GM18858 (cell line): ENCODE results near the gene PDGFA.

Source experiments
- ATAC-seq: cut with Tn5 transposase; IDR thresholded peaks from one replicate; pipeline ENCODE4 v1.9.1; 2021; ENCODE audit not compliant: unreplicated experiment

PDGFA gene

DNA sequence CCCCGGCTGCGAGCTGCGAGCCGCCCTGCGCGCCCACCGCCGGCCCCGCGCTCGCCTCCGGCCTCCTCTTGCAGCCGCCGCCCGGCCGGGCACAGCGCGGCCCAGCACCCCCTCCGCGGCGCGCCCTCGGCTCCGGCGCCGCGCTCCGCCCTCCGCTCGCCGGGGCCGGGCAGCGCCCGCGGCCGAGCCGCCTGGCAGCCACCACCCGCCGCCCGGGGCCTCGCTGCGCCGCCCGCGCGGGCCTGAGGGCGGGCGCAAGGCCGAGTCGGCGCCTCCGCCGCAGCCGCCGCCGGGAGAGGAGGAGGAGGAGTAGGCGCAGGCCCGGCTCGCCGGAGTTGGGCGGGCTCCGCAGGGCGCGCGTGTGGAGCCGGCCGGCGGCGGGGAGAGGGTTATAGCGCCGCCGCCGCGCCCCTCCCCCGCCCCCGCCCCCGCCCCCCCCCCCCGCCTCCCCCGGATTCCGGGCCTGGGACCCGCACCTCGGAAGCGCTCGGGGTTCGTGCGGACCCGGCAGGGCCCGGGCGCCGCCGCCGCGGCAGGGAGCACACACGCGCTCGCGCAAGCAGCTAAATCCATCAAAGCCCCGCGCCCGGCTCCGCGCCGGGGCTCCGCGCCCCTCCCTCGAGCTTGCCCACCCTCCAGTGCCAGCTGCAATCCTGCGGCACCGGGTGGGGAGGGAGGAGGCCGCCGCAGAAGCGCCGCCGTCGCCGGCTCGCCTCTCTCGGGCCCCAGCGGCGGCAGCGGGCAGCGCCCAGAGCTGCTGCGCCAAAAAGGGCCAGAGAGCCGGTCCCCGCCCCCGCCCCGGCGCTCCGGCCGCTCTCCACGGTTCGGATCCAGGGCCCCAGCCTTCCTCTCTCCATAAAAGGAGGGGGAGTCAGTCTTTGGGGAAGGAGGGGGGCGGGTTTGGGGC, at the start of gene PDGFA:
PDGFA (minus strand) TSS at position 363 of the 907 bp plus-strand sequence. CDS start 845 bp downstream, outside the sequence.
- no peak for ATAC-seq

DNA sequence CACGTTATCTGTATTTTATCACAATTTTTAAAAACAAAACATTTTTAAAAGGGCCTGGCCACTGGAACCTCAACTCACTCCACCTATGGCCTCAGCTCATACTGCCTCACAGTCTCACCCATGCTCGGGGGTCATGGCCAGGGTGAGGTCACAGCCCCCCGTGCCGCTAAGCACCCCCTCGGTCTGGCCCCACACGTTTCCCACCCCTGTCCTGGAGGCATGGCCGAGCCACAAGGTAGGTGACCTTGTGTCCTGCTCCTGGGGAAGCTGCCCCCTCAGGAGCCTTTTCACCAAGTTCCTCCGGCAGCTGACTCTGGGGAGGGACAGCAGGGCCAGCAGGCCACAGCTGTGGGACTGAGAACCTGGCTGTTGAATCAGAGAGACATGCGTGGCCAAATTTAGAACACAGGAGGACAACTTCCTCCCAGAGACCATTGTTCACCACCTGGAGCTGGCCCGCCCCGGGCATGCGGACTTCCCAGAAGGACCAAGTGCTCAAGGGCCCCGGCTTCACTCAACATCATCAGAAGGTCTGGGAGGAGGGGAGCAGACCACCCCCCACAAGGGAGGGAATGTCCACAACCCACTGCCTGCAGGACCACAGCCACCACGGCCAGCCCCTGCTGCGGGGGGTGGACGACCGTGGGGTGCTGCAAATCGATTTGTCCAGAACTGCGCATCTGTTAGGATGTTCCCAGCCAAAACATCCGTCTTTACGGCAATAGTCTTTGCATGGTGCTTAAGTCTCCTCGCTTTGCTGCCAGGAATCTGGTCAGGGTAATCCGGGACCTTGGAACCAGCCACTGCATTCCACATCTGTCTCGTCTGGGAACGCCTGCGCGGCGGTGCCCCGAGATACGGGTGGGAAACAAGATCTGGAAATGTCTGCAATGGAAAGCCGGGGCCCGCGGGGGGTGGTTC, 48.6 kb upstream of the PDGFA start:
- no peak for ATAC-seq

DNA sequence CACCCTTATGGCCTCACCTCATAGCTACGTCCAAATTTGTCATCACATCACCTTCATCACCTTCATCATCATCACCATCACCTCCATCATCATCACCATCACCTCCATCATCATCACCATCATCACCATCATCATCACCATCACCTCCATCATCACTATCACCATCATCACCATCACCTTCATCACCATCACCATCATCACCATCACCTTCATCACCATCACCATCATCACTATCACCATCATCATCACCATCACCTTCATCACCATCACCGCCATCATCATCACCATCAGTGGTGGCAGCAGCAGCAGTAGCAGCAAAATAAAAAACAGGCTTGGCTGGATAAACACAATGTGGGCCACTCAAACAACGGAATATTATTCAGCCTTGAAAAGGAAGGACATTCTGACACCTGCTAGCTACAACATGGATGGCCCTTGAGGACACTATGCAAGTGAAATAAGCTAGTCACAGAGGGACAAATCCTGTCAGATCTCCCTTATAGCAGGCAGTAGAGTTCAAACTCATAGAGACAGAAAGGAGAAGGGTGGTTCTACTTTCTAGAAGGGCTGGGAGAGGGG, 47.7 kb upstream of the PDGFA start:
- no peak for ATAC-seq

DNA sequence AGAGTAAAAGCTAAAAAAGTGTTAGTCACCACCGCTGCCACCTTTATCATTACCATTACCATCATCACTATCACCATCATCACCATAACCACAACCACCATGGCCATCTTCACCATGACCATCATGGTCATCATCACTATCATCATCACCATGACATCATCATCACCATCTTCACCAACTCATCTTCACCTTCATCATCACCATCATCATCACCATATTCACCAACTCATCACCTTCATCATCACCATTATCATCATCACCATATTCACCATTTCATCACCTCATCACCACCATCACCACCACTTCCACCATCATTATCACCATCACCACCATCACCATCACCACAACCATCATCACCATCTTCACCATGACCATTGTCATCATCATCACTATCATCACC, 46.5 kb upstream of the PDGFA start:
- no peak for ATAC-seq

DNA sequence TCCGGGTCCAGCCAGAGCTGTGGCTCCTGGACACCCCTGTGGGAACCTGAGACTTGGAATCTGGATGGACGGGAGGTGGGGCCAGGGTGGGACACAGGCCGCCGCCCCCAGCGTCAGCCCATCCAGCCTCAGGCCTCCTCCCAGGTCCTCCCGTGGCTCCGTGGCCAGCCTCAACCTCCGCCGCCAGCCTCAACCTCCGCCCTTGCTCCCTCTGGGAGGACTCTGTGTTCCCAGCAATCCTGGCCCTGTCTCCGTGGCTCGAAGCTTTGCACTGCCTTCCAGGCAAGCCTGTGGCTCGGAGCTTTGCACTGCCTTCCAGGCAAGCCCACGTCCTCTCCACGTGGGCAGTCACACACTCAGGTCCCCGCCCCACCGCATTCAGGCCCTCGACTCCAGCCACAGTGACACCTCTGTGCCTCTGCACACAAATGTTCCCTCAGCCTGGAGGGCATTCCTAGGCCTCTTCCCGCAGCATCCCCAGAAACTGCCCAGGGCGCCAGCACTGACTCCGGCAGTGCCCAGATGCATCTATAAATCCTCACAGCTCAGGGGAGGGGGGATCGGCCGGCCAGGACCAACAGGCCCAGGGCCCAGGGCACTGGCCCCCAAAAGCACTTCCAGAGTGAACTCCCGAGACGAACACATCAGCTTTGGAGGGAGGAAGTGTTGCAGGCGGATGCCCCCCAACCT, 44.7 kb upstream of the PDGFA start:
- no peak for ATAC-seq

DNA sequence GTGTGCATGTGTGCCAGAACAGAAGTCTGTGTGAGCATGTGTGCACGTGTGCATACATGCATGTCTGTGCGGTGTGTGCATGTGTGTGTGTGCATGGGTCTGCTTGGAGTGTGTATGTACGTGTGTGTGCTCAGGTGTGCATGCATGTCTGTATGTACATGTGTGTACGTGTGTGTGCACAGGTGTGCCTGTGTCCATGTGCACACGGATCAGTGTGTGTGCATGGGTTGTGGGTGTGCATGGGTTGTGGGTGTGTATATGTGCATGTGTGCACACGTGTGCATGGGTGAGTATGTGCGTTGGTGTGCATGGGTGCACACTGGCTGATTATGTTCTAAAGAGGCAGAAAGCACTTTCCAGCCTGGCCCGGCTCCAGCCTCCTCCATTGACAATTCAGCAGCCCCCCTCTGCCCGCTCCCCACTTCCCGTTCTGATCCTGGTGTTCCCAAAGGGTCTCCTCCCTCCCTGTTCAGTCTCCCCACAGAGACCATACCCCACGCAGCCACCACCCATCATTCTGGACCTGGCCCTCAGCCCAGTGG, 44.1 kb upstream of the PDGFA start:
- no peak for ATAC-seq

DNA sequence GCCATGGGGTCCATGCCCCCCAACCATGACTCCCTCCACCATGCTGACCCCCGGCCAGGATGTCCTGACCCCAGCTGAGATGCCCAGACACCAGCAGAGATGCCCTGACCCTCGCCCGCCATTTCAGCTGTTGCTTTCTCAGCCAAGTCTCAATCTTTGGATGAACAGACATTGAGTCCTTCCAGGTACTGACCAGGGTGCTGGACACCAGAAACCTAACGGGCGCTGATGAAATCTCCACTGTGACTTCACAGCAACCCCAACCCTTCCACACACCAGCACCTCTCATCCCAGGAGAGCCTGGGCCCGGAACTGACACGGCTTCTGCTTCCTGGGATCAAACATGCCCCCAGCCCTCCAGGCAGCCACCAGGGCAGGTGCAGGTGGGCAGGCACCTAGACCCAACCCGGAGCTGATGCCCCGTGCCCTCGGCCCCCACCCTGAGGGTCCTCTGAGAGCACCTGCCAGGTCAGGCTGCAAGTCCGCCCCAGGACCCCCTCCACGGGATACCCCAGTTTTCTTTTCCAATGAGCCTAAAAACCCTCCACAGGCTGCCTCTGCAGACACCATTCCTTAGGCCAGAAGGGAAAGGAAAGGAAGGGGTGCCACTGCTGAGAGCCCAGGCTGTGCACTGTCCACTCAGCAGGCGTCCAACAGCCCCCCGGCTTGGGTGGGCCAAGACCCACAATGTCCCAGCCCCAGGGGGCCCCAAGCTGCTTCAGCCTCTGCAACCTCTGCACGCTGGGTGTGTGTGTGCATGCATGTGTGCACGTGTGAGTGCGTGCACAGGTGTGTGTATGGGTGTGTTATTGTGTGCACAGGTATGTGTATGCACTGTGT, 43.4 kb upstream of the PDGFA start:
- no peak for ATAC-seq

DNA sequence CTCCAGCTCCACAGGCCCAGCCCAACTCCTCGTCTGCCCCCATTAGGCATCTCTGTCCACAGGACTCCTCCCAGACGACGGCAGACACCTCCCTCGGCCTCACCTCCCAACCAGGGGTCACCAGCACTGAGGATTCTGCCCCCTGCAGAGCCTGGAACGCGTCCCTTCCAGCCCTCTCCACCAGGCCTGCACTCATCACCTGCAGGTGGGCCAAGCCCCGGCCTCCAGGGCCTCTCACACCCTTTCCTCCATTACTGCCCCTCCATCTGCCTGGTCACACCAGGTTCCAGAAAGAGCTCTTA, 42.7 kb upstream of the PDGFA start:
- no peak for ATAC-seq

DNA sequence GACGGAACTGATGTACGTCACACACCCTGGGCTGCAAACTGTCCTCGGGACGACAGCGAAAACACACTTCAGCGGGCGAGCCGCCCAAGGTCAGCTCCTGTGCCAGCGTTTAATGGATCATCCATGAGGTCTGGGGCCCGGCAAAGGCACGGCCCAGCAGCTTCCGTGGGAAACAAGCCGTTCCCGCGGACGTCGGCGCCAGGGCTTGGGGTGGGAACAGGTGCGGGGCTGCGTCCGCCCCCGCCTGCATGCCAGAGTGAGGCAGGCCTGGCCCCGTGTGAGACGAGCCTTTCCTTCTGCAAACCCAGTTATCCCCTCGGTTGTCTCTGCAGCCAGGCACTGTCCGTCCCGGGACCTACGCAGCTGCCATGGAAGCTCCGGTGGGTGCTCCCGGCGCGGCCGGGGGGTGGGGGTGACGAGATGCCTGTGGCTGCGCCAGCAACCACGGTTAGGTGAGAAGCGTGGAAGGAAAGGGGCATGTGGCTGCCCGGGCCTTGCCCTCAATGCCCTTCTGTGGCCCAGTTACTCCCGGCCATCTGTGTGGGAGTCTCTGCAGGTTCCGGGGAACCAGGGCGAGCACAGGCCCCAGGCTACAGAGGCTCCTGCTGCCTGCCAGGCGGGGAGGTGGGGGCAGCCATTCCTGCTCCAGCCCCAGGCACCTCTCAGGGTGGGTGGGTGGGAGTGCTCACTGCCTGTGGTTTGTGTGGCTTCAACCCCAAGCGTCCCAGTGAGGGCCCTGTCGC, 42.2 kb upstream of the PDGFA start:
- no peak for ATAC-seq

DNA sequence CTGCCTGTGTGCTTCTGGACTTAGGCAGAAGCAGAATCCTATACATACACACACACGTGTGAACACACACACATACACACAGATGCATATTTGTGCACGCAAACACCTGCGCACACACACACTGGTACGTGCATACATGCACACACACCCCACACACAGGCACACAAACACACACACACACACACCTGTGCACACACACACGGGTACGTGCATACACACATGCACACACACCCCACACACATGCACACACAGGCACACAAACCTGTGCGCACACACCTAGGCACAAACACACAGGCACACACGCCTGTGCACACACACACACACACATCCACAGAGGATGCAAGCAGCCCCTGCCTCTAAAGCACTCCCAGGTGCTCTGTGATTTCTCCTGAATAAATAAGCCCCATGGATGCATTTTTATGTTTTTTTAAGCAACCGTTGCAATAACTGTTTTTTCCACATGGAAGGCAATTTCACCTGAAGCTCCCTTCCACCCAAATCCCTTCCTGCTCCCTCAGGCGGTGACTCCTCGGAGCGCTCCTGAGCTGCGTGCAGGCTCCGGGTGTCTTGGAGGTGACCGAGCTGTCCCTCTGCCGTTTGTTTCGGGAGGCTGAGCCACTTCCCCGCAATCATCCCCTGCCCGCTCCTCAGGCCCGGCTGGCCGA, 41.5 kb upstream of the PDGFA start:
- ATAC-seq, result no peak

DNA sequence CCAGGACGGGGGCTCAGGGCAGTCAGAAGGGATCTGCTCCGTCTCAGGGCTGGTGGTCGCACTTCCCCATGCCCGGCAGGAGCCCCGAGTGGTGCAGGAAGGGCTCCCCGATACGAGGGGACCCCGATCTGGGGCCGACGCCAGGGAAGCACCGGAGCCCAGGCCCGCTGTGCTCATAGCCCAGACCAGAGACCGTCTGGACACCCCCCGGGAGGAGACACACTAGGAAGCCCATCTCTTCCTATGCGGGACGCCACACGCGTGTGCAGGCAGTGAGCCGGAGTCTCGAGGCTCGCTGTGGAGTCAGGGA, 39.7 kb upstream of the PDGFA start:
- ATAC-seq, result no peak

DNA sequence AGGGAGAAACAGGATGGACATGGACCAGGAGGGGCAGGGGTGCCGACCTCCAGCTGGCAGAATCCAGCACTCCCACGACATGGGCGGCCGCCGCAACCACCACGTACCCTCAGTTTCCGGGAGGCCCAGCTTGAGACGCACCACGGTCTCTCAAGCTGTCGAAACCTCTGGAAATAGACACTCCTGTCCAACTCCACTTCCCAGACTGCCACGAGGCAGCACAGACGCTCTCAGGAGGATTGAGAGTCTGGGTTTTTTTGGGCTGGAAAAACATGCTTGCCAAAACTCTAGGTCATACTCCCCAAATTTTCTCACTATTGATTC, 37.9 kb upstream of the PDGFA start:
- ATAC-seq, result no peak

DNA sequence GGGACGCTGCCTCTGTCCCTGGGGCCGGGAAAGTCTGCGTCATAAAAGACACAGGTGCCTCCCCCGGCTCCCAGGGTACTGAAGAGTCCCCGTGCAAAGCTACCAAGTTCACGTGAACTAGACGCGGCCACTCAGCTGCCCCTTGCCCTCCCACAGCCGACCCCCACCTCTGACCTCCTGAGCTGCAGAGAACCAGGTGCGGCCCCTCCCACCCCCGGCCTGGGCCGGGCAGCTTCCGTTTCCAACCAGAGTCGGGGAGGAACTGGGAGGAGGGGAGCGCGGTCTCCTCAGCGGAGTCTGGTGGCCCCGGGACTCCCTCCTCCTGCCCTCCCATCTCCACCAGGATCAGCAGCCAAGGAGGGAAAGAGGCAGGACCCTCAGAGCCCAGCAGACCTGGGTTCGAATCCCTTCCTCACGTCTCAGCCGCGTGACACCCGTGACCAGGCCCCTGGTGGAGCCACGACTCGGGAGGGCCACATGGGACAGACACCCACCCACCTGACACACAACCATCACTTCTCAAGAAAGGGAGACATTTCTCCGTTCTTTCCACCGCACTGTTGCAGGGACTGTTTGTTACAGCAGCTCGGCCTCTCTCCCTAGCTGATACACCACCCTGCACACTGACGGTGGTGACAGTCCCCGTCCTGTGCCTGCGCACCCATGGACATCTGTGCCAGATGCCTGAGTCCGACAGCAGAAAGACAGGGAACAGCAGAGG, 37.4 kb upstream of the PDGFA start:
- ATAC-seq, result no peak

DNA sequence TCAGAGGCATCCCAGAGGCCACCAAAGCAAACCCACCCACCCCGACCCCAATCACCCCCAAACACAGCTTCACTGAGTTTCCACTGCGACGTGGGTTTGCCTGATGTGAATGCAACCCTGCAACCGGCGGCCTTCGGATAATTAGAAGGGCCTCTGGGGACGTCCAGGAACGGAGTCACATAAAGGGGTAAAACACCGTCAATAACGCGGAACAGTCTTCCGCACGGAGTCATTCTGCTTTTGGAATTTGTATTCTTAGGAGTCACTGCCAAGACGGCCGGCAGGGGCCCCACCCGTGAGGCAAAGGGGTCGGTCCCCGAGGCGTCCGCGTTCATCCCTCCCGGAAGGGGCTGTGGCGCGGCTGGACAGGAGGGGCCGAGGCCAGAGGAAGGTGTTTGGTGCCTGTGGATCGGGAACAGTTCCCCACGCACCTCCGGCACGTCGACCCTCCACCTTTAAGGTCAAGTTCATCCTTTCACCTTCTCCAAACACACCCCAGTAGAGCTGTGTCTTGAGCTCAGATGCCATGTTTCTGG, 36.7 kb upstream of the PDGFA start:
- ATAC-seq, result no peak

DNA sequence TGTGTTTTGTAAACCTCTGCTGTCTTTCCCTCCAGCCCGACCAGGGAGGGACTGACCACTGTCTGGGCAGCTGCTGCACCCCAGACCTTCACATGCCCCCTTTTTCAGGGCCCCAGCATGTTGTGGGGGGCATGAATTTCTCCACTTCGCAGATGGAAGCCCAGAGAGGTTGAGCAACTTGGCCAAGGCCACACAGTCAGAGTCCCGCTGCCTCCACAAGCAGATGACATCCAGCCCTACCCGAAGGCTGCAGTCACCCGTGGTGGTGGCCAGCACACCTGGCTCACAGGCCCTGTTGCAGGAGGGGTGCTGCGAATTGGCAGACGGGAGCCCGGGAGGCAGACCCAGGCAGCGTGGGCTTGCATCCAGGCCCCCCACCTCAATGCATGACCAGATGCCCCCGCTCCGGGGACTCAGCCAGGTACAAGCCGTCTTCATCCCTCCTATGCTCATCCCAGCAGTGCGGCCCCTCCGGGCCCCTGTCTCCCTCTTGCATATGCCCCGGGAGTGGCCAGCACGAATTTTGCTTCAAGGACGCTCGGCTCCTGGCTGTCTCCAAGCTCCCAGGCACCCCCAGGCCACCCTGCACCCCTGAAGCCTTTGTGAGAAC, 36.0 kb upstream of the PDGFA start:
- no peak for ATAC-seq

DNA sequence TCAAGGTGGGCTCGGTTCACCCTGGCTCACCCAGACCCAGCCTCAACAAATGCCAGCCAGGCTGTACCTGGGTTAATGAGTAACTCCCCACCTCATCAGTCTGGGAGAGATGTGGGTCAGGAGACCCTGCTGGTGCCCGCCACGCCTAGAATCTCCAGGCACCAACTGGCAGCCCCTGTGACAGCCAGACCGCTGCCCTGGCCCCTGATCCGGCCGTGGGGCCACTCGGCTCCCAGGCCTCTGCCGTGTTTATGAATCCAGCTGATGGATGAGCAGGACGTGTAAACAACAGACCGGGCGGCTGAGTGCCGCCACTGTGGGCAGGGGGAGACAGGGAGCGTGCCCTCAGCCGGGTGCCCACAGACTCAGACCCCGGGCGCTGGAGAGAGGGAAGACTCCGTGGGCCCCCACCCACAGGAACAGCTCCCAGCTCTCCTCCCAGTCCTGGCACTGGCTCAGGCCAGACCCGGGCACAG, 34.0 kb upstream of the PDGFA start:
- no peak for ATAC-seq

DNA sequence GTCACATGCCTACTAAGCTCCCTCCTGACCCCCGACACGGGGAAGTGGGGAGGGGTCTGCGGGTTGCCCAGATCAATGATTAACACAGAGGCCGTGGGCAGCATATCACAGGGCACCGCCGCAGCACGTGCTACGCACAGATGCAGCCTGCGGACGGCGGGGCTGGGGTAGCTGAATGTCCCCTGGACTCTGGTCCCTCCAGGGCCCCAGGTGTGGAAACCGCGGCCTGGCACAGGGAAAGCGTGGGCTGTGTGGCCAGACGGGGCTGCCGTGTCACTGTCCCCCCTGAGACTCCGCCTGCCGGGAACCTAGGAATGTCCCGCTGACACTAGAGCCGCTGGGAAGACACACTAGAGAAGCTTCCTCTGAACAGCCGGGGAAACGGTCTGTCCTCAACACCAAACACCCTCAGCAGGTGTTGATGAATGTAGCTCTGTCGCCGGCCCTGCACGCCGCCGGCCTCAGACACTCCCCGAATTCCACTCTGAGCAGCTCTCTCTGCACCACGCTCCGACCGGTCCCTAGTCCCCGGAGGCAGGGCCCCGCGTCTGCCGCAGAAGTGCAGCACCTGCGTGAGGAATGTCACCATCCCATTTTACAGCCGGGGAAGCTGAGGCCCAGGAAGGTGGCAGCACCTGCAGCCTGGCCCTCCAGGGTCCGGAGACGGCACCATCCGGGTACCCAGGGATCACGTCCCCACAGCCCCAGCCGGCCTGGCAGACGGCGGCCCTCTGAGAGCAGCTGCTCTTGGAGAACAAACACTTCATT, 33.4 kb upstream of the PDGFA start:
- no peak for ATAC-seq
